ENCODE results near the gene C19orf85.
A peak's percentile ranks its signal among the peaks of the same experiment; 100 is the strongest.

The C19orf85 gene

GRCh38 chr19:55466241-55466614, 1.7 kb upstream of the C19orf85 start:
- ATAC-seq (replicated peaks; ENCODE audit: extremely low read depth, poor library complexity, severe bottlenecking) (no peak), DNase-seq (ENCODE audit: low spot score in 2 of 2) (no peak)
- no peak overlapping the region for H3K4me3 Mint-ChIP-seq
- no peaks in the 10 kb centered on the region for H3K27me3 Mint-ChIP-seq
- H3K27ac Mint-ChIP-seq (ENCODE audit: low read depth), result no peak overlapping the region
- H3K36me3 Mint-ChIP-seq (ENCODE audit: insufficient read depth), result peaks cover 6% of the 10 kb centered on the region
- H3K4me1 Mint-ChIP-seq, result peaks cover 12% of the 10 kb centered on the region
- H3K9me3 Mint-ChIP-seq, result no peaks in the 10 kb centered on the region

DNA sequence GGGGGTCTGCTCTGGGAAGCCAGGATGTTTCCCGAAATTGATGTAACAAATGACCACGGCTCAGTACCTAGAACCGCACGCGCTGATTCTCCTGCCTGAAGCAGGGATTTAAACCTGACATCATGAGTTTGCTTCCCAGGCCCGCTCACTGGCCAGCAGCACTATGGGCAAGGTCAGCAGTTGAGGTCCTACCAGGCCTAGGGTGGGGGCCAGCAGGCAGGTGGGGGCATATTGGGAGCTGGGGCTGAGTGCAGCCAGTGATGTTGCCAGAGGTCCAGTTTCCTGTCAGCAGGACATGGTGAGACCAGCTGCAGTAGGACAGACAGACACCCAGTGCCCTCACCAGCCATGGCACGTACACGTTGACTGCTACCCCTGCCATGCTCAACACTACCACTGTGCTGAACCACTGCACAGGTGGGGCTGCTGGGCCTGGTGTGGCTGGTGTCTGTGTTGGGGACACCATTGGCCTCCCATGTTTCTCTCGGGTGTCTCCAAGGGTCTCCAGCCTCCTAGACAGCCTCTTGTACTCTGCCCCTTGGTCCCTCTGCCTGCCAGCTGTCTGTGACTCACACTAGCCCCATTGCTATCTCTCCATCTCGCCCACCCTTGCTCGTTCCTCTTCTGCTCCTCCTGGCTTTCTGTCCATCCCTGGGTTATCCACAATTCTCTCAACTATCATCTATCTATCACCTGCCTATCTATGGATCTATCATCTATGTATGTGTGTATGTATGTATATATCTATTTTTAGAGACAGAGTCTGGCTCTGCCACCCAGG, 1.1 kb upstream of the C19orf85 start:
- H3K27me3 Mint-ChIP-seq, result no peaks in the 10 kb centered on the region
- peaks cover 17% of the 10 kb centered on the region for H3K4me1 Mint-ChIP-seq
- H3K9me3 Mint-ChIP-seq, result no peaks in the 10 kb centered on the region
- H3K27ac Mint-ChIP-seq (ENCODE audit: low read depth), result no peak overlapping the region
- H3K4me3 Mint-ChIP-seq, result no peak overlapping the region
- no peak for ATAC-seq (replicated peaks; ENCODE audit: extremely low read depth, poor library complexity, severe bottlenecking)
- peaks cover 7% of the 10 kb centered on the region for H3K36me3 Mint-ChIP-seq (ENCODE audit: insufficient read depth)
- no peak for DNase-seq (ENCODE audit: low spot score in 2 of 2)

GRCh38 chr19:55464039-55464661, 401 bp downstream of the C19orf85 start:
- no peak overlapping the region for H3K27ac Mint-ChIP-seq (ENCODE audit: low read depth)
- peaks cover 25% of the 10 kb centered on the region for H3K4me1 Mint-ChIP-seq
- no peak for ATAC-seq (replicated peaks; ENCODE audit: extremely low read depth, poor library complexity, severe bottlenecking)
- H3K36me3 Mint-ChIP-seq (ENCODE audit: insufficient read depth), result peaks cover 7% of the 10 kb centered on the region
- H3K4me3 Mint-ChIP-seq, result no peak overlapping the region
- DNase-seq (ENCODE audit: low spot score in 2 of 2), result no peak
- H3K9me3 Mint-ChIP-seq, result no peaks in the 10 kb centered on the region
- no peaks in the 10 kb centered on the region for H3K27me3 Mint-ChIP-seq

- no peak for ATAC-seq (replicated peaks; ENCODE audit: extremely low read depth, poor library complexity, severe bottlenecking)
- Mint-ChIP-seq H3K4me1 (peaks cover 25% of the 10 kb centered on the region), H3K4me3 (no peak overlapping the region), H3K27ac (ENCODE audit: low read depth) (no peak overlapping the region), H3K27me3 (no peaks in the 10 kb centered on the region), H3K36me3 (ENCODE audit: insufficient read depth) (peaks cover 7% of the 10 kb centered on the region), H3K9me3 (no peaks in the 10 kb centered on the region)
- DNase-seq (ENCODE audit: low spot score in 2 of 2), result no peak
Measured at GRCh38 chr19:55463583-55464031, 944 bp downstream of the C19orf85 start.

DNA sequence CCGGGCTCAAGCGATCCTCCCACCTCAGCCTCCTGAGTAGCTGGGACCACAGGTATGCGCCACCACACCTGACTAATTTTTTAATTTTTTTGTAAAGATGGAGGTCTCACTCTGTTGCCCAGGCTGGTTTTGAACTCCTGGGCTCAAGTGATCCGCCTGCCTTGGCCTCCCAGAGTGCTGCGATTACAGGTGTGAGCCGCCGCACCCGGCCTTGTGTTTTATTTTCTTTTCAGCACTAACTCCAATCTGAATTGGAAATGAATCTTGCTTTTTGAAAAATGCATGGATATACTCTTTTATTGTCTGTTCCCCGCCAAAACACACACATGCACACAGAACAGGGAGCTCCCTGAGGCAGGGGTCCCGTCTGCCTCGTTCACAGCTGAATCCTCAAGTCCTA, 1.8 kb downstream of the C19orf85 start:
- Mint-ChIP-seq H3K4me3 (peak overlapping the region; percentile 87), H3K27ac (ENCODE audit: low read depth) (peak overlapping the region; percentile 86), H3K4me1 (peaks cover 25% of the 10 kb centered on the region), H3K27me3 (no peaks in the 10 kb centered on the region), H3K9me3 (no peaks in the 10 kb centered on the region), H3K36me3 (ENCODE audit: insufficient read depth) (peaks cover 7% of the 10 kb centered on the region)
- ATAC-seq (replicated peaks; ENCODE audit: extremely low read depth, poor library complexity, severe bottlenecking), result no peak
- no peak for DNase-seq (ENCODE audit: low spot score in 2 of 2)

GRCh38 chr19:55461974-55462626, 2.5 kb downstream of the C19orf85 start:
- H3K4me1 Mint-ChIP-seq, result peaks cover 25% of the 10 kb centered on the region
- DNase-seq (ENCODE audit: low spot score in 2 of 2) (no peak), ATAC-seq (replicated peaks; ENCODE audit: extremely low read depth, poor library complexity, severe bottlenecking) (no peak)
- H3K27me3 Mint-ChIP-seq, result no peaks in the 10 kb centered on the region
- H3K9me3 Mint-ChIP-seq, result no peaks in the 10 kb centered on the region
- H3K4me3 Mint-ChIP-seq, result peak overlapping the region; percentile 87
- peak overlapping the region; percentile 86 for H3K27ac Mint-ChIP-seq (ENCODE audit: low read depth)
- peaks cover 6% of the 10 kb centered on the region for H3K36me3 Mint-ChIP-seq (ENCODE audit: insufficient read depth)

DNA sequence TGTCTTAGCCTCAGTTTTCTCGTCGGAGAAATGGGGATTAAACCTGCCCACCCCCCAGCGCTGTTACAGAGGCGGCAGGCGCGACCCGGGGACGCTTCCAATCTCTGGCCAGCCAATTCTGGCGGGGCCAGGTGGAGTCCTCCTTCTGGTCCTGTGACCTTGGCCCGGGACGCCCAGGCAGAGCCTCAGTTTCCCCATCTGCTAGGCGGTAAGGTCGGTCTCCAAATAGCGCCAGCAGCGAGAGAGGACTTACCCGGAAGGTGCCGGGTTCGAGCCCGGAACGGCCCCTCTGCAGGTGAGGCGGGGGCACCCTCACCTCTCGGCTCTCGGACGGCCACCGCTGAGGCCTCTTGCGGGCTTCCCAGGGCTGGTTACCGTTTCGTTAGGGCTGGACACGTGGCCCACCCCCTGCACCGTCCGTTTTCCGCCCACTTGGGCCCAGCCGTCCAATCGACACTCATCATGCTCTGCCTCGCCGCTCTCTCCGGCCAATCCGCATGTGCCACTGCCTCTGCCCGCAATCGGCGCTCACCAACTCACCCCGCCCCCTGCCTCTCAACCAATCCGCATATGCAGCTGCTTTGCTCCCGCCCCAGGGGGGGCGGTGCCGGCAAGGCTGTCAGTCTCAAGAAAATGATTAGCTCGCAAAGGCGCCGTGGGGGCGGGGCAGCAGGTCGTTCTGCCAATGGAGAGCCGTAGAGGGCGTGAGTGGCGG, 3.1 kb downstream of the C19orf85 start, which contains the start of gene ISOC2:
Gene ISOC2 (minus strand): TSS at position 384 of the 715 bp plus-strand sequence. CDS start 5,156 bp downstream, outside the sequence.
- Mint-ChIP-seq H3K36me3 (ENCODE audit: insufficient read depth) (peaks cover 6% of the 10 kb centered on the region), H3K27me3 (no peaks in the 10 kb centered on the region), H3K4me1 (peaks cover 25% of the 10 kb centered on the region), H3K9me3 (no peaks in the 10 kb centered on the region), H3K27ac (ENCODE audit: low read depth) (peak within 1 kb of the TSS; percentile 86), H3K4me3 (peak within 1 kb of the TSS; percentile 87)
- ATAC-seq (replicated peaks; ENCODE audit: extremely low read depth, poor library complexity, severe bottlenecking) (peak; percentile 95), DNase-seq (ENCODE audit: low spot score in 2 of 2) (peak; percentile 100)

DNA sequence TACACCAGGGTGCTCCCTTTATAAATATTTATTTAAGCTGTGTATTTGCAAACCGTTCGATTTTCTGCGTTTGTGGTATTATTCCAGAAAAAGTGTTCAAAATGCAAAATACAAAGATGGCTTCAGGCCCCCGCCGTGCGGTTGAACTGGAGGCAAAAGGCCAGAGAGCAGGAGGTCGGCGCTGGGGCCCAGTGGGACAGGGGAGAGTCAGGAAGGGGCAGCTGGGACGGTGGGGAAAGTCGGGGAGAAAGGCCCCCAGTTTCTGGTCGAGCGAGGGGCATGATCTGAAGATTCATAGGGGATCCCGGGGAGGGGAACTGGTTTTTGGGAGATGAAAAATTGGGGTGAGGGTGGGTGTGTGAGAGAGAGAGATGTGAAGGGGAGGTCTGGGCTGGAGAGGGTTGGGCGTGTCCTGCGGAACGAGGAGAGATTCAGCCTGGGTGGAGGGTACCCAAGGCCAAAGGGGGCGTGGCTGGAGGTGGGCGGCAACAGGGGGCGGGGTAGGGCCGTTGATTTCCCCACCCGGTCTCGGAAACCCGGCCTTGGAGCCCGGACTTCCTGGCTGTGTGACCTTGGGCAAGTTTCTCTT, 3.8 kb downstream of the C19orf85 start:
- no peak for DNase-seq (ENCODE audit: low spot score in 2 of 2)
- Mint-ChIP-seq H3K27me3 (no peaks in the 10 kb centered on the region), H3K36me3 (ENCODE audit: insufficient read depth) (peaks cover 6% of the 10 kb centered on the region), H3K27ac (ENCODE audit: low read depth) (no peak overlapping the region), H3K4me3 (peak overlapping the region; percentile 87), H3K9me3 (no peaks in the 10 kb centered on the region), H3K4me1 (peaks cover 25% of the 10 kb centered on the region)
- no peak for ATAC-seq (replicated peaks; ENCODE audit: extremely low read depth, poor library complexity, severe bottlenecking)

GRCh38 chr19:55459950-55460657, 4.4 kb downstream of the C19orf85 start:
- Mint-ChIP-seq H3K27ac (ENCODE audit: low read depth) (no peak overlapping the region), H3K4me3 (peak overlapping the region; percentile 87), H3K27me3 (peaks cover under 1% of the 10 kb centered on the region), H3K36me3 (ENCODE audit: insufficient read depth) (peaks cover 6% of the 10 kb centered on the region), H3K4me1 (peaks cover 25% of the 10 kb centered on the region), H3K9me3 (no peaks in the 10 kb centered on the region)
- ATAC-seq (replicated peaks; ENCODE audit: extremely low read depth, poor library complexity, severe bottlenecking) (no peak), DNase-seq (ENCODE audit: low spot score in 2 of 2) (no peak)

GRCh38 chr19:55459551-55459949, 5.0 kb downstream of the C19orf85 start:
- Mint-ChIP-seq H3K9me3 (no peaks in the 10 kb centered on the region), H3K27me3 (peaks cover 6% of the 10 kb centered on the region), H3K4me1 (peaks cover 29% of the 10 kb centered on the region), H3K36me3 (ENCODE audit: insufficient read depth) (peaks cover 7% of the 10 kb centered on the region), H3K4me3 (no peak overlapping the region), H3K27ac (ENCODE audit: low read depth) (no peak overlapping the region)
- DNase-seq (ENCODE audit: low spot score in 2 of 2) (no peak), ATAC-seq (replicated peaks; ENCODE audit: extremely low read depth, poor library complexity, severe bottlenecking) (no peak)

DNA sequence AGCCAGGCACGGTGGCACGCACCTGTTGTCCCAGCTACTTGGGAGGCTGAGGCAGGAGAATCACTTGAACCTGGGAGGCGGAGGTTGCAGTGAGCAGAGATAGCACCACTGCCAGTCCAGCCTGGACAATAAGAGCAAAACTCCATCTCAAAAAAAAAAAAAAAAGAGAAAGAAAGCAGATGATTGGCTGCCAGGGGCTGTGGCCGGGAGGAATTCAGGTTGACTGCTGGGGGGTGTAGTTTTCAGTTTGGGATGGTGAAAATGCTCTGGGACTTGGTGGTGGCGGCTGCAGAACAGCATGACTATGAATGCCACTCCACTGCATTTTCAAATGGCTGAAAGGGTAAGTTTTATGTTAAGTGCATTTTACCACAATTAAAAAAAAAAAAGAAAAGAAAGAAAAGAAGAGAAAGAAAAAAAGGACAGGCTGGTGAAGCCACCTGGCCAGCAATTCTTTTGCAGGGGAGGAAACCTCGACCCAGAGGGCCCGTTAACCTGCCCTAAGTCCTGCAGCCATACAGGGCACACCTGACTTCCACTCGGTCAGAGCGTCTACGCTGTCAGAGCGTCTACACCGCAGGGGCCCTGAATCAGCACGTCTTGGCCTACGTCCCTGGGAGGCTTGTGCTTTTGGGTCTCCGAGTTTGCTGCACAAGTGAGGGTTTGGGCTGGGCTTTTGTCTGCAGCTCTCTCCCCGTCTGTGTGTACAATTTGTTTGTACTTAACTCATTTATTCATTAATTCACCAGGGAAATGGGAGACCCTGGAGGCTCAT, 6.7 kb downstream of the C19orf85 start:
- ATAC-seq (replicated peaks; ENCODE audit: extremely low read depth, poor library complexity, severe bottlenecking), result no peak
- DNase-seq (ENCODE audit: low spot score in 2 of 2), result no peak

More for the DNA sequence above, 6.7 kb downstream of the C19orf85 start:
- Mint-ChIP-seq H3K4me1 (peaks cover 30% of the 10 kb centered on the region), H3K9me3 (no peaks in the 10 kb centered on the region), H3K27ac (ENCODE audit: low read depth) (no peak overlapping the region), H3K36me3 (ENCODE audit: insufficient read depth) (peaks cover 9% of the 10 kb centered on the region), H3K27me3 (peaks cover 23% of the 10 kb centered on the region), H3K4me3 (no peak overlapping the region)

All from central memory CD8-positive, alpha-beta T cell (primary cell).